Measurements from ENCODE around the gene CFAP65. TPM values are rescaled to one million over a fixed set of nuclear protein-coding genes. Genes with fewer than 3 reads are reported as not detected.

CFAP65 gene
- total RNA-seq, 1 experiment from 2014 or later, result not detected

- DNase-seq (ENCODE audit: extremely low read depth, low read depth), result no peak
Observed at GRCh38 chr2:219035942-219036341, 5.4 kb downstream of the CFAP65 start.

- no peak for DNase-seq (ENCODE audit: extremely low read depth, low read depth)
Observed at GRCh38 chr2:219034823-219035222, 6.5 kb downstream of the CFAP65 start.

GRCh38 chr2:219032051-219032745, 9.1 kb downstream of the CFAP65 start:
- DNase-seq (ENCODE audit: extremely low read depth, low read depth), result no peak

GRCh38 chr2:219031005-219031738, 10.1 kb downstream of the CFAP65 start:
- DNase-seq (ENCODE audit: extremely low read depth, low read depth), result no peak

- no peak for DNase-seq (ENCODE audit: extremely low read depth, low read depth)
Observed at GRCh38 chr2:219030177-219030940, 11.0 kb downstream of the CFAP65 start.

- DNase-seq (ENCODE audit: extremely low read depth, low read depth), result peak; percentile 72
Observed at GRCh38 chr2:219029829-219030165, 11.5 kb downstream of the CFAP65 start.

GRCh38 chr2:219028996-219029828, 12.1 kb downstream of the CFAP65 start:
- DNase-seq (ENCODE audit: extremely low read depth, low read depth), result no peak

- no peak for DNase-seq (ENCODE audit: extremely low read depth, low read depth)
Observed at GRCh38 chr2:219028141-219028540, 13.2 kb downstream of the CFAP65 start.

GRCh38 chr2:219027511-219028055, 13.7 kb downstream of the CFAP65 start:
- DNase-seq (ENCODE audit: extremely low read depth, low read depth), result no peak

- no peak for DNase-seq (ENCODE audit: extremely low read depth, low read depth)
Observed at GRCh38 chr2:219026946-219027345, 14.4 kb downstream of the CFAP65 start.

GRCh38 chr2:219025637-219026585, 15.4 kb downstream of the CFAP65 start:
- no peak for DNase-seq (ENCODE audit: extremely low read depth, low read depth)

- no peak for DNase-seq (ENCODE audit: extremely low read depth, low read depth)
Observed at GRCh38 chr2:219024059-219024458, 17.3 kb downstream of the CFAP65 start.

GRCh38 chr2:219023045-219023605, 18.2 kb downstream of the CFAP65 start:
- DNase-seq (ENCODE audit: extremely low read depth, low read depth), result no peak

- no peak for DNase-seq (ENCODE audit: extremely low read depth, low read depth)
Observed at GRCh38 chr2:219022616-219023015, 18.7 kb downstream of the CFAP65 start.

GRCh38 chr2:219022041-219022440, 19.3 kb downstream of the CFAP65 start:
- no peak for DNase-seq (ENCODE audit: extremely low read depth, low read depth)

GRCh38 chr2:219021591-219021990, 19.7 kb downstream of the CFAP65 start:
- no peak for DNase-seq (ENCODE audit: extremely low read depth, low read depth)

- no peak for DNase-seq (ENCODE audit: extremely low read depth, low read depth)
Observed at GRCh38 chr2:219020604-219021365, 20.5 kb downstream of the CFAP65 start.

GRCh38 chr2:219019436-219019835, 21.9 kb downstream of the CFAP65 start:
- DNase-seq (ENCODE audit: extremely low read depth, low read depth), result no peak
